GM19452 (cell line): ENCODE results near the gene DNAI1.

Experiments
- ATAC-seq: cut with Tn5 transposase; IDR thresholded peaks from one replicate; pipeline ENCODE4 v1.9.1; 2021; ENCODE audit not compliant: unreplicated experiment

Gene DNAI1

DNA sequence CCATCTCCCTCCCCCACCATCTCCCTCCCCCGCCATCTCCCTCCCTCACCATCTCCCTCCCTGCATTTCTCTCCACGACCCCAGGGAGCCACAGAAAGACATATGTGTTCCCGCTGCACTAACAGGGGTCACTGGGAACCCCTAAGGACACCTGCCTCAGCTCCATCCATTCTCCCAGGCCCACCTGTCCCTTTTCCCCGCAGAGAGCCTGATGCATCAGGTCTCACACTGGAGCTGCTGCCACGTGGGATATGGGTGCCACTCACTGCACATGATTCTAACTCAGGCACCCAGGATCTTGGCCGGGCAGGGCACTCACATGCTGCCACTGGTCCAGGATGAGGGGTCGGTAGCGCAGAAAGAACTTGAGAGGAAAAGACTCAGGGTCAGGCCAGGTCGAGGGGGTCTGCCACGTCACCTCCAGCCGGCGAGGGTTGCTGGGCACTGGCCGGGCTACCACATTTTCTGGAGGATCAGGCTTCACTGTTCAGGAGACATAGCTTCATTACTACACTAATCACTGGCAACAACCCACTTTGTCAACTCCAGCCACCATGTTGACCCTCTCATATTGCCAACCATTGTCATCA is 97.4 kb downstream of the DNAI1 start:
- ATAC-seq: no peak

DNA sequence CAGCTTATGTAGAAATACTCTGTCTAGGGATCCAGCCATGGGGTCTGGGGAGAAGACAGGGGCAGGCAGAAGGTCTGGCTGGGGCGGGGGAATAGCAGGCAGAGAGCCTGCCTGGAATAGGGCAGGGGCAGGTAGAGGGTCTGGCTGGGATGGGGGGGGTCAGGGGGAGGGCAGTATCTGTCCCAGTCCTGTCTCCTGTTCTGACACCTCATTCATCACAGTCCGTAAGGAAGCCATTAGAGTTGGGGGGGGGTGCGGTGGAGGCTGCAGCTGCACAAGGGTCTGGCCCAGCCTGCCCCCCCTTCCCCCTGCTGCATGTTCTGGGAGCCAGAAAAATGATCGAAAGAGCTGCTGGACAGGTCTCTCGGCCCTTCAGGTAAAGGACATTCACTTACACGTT is 98.3 kb downstream of the DNAI1 start:
- ATAC-seq: no peak

GRCh38 chr9:34557426-34558321 is 99.1 kb downstream of the DNAI1 start:
- no peak for ATAC-seq

GRCh38 chr9:34558364-34558763 is 99.8 kb downstream of the DNAI1 start:
- ATAC-seq: no peak

- no peak for ATAC-seq
Measured at GRCh38 chr9:34558919-34559623, 100.5 kb downstream of the DNAI1 start.

GRCh38 chr9:34559624-34560455 is 101.2 kb downstream of the DNAI1 start:
- ATAC-seq: no peak

GRCh38 chr9:34560599-34561214 is 102.1 kb downstream of the DNAI1 start:
- no peak for ATAC-seq

- ATAC-seq: no peak
Measured at GRCh38 chr9:34562135-34562745, 103.6 kb downstream of the DNAI1 start.

DNA sequence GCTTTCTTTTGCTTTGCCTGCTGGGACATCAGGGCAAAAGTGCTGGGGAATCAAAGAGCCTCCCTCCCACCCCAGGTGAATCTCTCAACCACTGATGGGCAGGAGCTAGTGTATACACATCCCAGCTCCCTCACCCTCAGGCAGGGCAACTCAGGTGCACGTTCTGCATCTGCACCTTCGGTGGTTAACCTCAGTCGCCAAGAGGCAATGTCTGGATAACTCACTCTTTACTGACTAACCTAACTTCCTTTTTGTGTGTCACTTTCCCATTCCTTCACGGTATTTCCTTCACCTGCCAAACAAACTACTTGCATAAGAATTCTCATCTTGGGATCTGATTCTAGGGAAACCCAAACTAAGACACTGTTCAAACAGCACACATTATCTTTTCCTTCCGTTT is 104.7 kb downstream of the DNAI1 start:
- ATAC-seq: no peak

- no peak for ATAC-seq
Measured at GRCh38 chr9:34564617-34565016, 106.0 kb downstream of the DNAI1 start.

- no peak for ATAC-seq
Measured at GRCh38 chr9:34565856-34566255, 107.3 kb downstream of the DNAI1 start.

DNA sequence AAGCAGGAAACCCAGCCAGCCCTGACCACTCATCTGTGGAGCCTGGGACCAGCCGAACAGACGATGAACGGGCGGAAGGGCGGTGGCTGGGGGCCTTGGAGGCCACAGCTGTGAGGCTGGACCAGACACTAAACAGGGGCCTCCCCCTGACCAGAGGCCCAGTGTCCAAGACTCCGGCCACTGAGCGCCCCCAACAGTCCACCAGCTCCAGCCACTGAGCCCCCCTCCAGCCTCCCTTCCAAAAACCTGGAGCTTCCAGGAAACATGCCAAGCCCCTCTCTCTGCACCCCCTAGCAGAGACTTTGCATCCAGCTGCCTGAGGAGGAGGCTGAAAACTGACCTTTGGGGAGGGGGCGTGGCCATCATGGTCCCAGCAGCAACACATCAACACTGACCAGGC is 107.7 kb downstream of the DNAI1 start:
- ATAC-seq: no peak

DNA sequence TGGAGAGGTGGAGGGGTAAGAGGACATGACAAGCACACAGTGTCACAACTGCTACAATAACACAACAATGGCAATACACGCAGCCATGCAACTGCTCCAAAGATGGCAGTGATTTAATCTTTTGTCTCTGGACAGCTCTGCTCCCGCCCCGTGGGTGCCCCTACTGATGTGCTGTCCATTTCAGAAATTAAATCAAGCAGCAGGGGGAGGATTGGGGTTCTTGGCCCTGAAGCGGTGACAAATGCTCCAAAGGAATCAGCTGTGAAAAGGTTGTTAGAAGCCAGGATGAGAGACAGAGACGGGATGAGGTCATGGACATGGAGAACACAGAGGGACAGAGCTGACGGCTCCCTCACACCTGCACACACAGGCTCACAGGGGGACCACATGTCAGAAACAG is 108.4 kb downstream of the DNAI1 start:
- no peak for ATAC-seq

- no peak for ATAC-seq
Measured at GRCh38 chr9:34568133-34568532, 109.5 kb downstream of the DNAI1 start.

- no peak for ATAC-seq
Measured at GRCh38 chr9:34568774-34569173, 110.2 kb downstream of the DNAI1 start.

DNA sequence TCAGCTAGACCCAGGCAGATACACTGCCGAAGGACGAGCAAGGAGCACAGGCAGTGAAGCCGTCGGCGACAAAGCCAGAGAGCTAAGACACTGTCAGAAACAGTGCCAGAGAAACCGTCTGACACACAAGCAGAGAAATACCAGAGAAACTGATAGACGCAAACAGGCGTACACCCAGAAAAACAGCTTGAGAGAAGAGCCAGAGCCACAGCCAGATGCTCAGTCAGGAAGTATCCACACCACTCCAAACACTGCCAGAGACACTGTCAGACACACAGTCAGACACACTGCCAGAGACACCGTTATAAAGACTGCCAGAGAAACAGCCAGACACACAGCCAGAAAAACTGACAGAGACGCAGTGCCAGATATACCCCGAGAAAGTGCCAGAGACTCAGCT is 111.8 kb downstream of the DNAI1 start:
- no peak for ATAC-seq
